Gastrocnemius medialis (tissue), 4 donors: ENCODE results near the gene ZDHHC8.

Source experiments
- CTCF ChIP-seq, 5 experiments: fragments of 450-650 bp in 3 of 5; fragments of 200-600 bp in 2 of 5; sonication (generic) in 2 of 5; IDR thresholded peaks in 4 of 5; conservative IDR thresholded peaks in 1 of 5; 1 replicate in 4 of 5; 2 replicates in 1 of 5; pipeline ENCODE4 v1.5.1; 2016 to 2019; ENCODE audit warnings: antibody characterized with exemption in 5 of 5, mild to moderate bottlenecking in 3 of 5, moderate library complexity in 3 of 5
- POLR2A ChIP-seq, 2 donors: fragments of 450-650 bp; IDR thresholded peaks; one replicate each; pipeline ENCODE4 v1.6.1; 2017; ENCODE audit warnings: antibody characterized with exemption in 2 of 2, mild to moderate bottlenecking in 2 of 2, moderate library complexity in 2 of 2

DNA sequence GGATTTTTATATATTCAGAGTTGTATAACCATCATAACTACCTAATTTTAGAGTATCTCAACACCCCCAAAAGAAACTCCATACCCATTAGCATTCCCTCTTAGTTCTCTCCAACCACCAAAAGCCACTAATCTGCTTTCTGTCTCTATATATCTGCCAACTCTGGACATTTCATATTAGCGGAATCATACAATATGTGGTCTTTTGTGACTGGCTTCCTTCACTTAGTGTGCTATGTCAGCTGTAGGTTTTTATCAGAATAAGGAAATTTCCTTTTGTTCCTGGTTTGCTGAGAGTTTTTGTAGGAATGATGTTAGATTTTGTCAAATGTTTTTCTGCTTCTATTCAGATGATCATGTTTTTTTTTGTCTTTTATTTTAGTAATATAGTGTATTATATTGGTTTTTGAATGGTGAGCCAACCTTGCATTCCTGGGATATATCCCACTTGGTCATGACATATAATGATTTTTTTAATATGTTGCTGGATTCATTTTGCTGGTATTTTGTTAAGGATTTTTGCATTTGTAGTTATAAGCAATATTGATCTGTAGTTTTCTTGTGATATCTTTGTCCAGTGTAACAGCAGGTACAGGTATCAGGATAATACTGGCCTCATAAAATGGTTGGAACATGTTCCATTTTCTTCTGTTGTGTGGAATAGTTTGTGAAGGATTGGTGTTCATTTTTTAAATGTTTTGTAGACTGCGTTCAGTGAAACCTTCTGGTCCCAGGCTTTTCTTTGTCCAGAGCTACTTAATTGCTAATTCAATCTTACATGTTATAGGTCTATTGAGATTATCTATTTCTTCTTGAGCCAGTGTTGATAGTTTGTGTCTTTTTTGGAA is 34.8 kb upstream of the ZDHHC8 start:
- no peak for TF ChIP-seq POLR2A (IDR thresholded peaks at IDR 0.05)
- no peak for TF ChIP-seq CTCF (IDR thresholded peaks at IDR 0.05 in 4 of 5, conservative IDR thresholded peaks at IDR 0.05 in 1 of 5)
